Hematopoietic multipotent progenitor cell treated with erythropoietin and hydrocortisone succinate and interleukin-3 and kit ligand, for 17 days (in vitro differentiated cells): ENCODE data around the gene PRTFDC1.
"Not testable (repeated sequence)": the region's sequence is repeated elsewhere in the genome, so short reads cannot be mapped to it uniquely, and the experiment has no call there.

Experiments
- DNase-seq: peaks from one replicate; pipeline ENCODE4 v3.0.0-alpha.2; 2015; ENCODE audit warnings: low spot score

PRTFDC1 gene

GRCh38 chr10:24930427-24930826 is 22.0 kb downstream of the PRTFDC1 start:
- DNase-seq, result no peak

- no peak for DNase-seq
These were observed 22.5 kb downstream of the PRTFDC1 start for GRCh38 chr10:24929904-24930303.

GRCh38 chr10:24929056-24929544 is 23.3 kb downstream of the PRTFDC1 start:
- DNase-seq, result no peak

- no peak for DNase-seq
These were observed 24.2 kb downstream of the PRTFDC1 start for GRCh38 chr10:24928163-24928562.

GRCh38 chr10:24926557-24926956 is 25.8 kb downstream of the PRTFDC1 start:
- DNase-seq, result no peak

GRCh38 chr10:24925799-24926198 is 26.6 kb downstream of the PRTFDC1 start:
- no peak for DNase-seq

GRCh38 chr10:24924483-24924882 is 27.9 kb downstream of the PRTFDC1 start:
- not testable (repeated sequence) for DNase-seq

GRCh38 chr10:24922222-24922868 is 30.1 kb downstream of the PRTFDC1 start:
- not testable (repeated sequence) for DNase-seq

- peak; percentile 48 for DNase-seq
These were observed 31.2 kb downstream of the PRTFDC1 start for GRCh38 chr10:24920907-24921881.

GRCh38 chr10:24920192-24920591 is 32.2 kb downstream of the PRTFDC1 start:
- DNase-seq, result not testable (repeated sequence)

GRCh38 chr10:24919629-24920028 is 32.8 kb downstream of the PRTFDC1 start:
- not testable (repeated sequence) for DNase-seq

- DNase-seq, result no peak
These were observed 34.4 kb downstream of the PRTFDC1 start for GRCh38 chr10:24917979-24918378.

GRCh38 chr10:24917493-24917892 is 34.9 kb downstream of the PRTFDC1 start:
- DNase-seq, result no peak

- no peak for DNase-seq
These were observed 36.0 kb downstream of the PRTFDC1 start for GRCh38 chr10:24916365-24916764.

- no peak for DNase-seq
These were observed 37.1 kb downstream of the PRTFDC1 start for GRCh38 chr10:24915304-24915703.

GRCh38 chr10:24914148-24914547 is 38.3 kb downstream of the PRTFDC1 start:
- no peak for DNase-seq

- DNase-seq, result no peak
These were observed 40.2 kb downstream of the PRTFDC1 start for GRCh38 chr10:24912215-24912614.

GRCh38 chr10:24911029-24911428 is 41.4 kb downstream of the PRTFDC1 start:
- DNase-seq, result no peak

- no peak for DNase-seq
These were observed 41.8 kb downstream of the PRTFDC1 start for GRCh38 chr10:24910574-24910973.

- DNase-seq, result no peak
These were observed 43.5 kb downstream of the PRTFDC1 start for GRCh38 chr10:24908793-24909423.

- no peak for DNase-seq
These were observed 44.5 kb downstream of the PRTFDC1 start for GRCh38 chr10:24907956-24908355.

- no peak for DNase-seq
These were observed 46.0 kb downstream of the PRTFDC1 start for GRCh38 chr10:24906372-24906771.

- DNase-seq, result no peak
These were observed 47.6 kb downstream of the PRTFDC1 start for GRCh38 chr10:24904824-24905223.
